HS-27A (cell line): ENCODE measurements around the gene GFI1B.
"Not testable (repeated sequence)": the region's sequence is repeated elsewhere in the genome, so short reads cannot be mapped to it uniquely, and the experiment has no call there.

Experiments used
- DNase-seq: peaks from one replicate; pipeline ENCODE4 v3.0.0-alpha.2; 2012; ENCODE audit warnings: low read depth, missing footprints

The GFI1B gene

GRCh38 chr9:133009906-133010582 lies 31.6 kb downstream of the GFI1B start:
- no peak for DNase-seq

DNA sequence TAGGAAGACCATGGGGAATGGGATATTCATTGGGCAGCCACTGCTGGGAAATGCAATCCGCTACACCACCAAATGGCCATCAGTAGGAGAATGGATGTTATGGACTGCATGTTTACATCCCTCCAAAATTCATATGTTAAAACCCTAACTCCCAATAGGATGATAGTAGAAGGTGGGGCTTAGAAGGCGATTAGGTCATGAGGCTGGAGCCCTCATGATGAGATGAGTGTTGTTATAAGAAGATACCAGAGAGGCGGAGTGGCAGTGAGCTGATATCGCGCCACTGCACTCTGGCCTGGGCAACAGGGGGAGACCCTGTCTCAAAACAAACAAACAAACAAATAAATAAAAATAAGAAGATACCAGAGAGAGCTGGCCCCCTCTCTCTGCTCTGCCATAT lies 36.2 kb downstream of the GFI1B start:
- no peak for DNase-seq

DNA sequence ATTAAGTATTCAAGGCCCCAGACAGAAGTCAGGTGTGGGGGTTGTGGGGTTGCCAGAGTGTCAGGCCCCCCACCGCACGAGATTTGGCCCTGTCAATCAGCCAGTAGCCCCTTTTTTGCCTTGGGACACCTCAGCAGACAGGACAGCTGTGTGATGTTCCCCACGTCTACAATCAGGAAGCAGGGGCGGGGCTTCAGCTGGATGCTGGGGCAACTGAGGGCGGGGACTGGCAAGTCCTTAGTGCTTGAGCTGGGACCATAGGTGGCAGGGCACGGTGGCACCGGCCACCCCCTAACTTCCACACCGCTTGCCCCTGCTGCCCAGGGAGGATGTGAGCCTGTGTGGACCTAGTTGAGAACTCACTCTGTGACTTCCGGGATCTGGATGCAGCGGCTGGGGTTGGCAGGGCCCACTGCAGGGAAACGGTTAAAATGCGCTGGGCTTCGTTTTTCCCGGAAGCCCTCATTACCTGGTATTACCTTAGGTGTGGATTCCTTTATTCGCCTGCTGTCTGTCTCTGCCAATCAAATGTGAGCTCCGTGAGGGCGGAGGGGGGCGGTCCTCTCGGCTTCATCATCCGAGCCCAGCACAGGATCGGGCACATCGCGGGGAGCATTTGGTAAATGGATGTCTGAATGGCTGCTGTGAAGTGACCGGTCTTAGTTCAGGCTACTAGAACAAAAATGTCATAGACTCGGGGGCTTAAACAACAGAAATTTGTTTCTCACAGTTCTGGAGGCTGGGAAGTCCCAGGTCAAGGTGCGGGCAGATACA lies 44.8 kb downstream of the GFI1B start:
- no peak for DNase-seq

DNA sequence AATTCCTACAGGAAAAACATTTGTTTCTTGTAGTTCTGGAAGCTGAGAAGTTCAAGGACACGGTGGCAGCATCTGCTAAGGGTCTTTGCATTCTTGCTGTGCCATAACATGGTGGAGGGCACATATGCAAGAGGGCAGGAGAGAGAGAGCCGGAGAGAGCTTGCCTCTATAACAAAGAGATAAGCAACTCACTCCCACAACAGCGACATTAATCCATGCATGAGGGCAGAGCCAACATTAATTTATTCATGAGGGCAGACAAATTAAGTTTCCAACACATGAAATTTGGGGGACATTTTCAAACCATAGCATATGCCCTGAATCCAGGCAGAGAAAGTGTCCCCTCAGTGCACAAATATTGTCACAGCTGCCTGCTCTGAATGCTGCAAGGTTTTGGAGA lies 47.9 kb downstream of the GFI1B start:
- DNase-seq: no peak

GRCh38 chr9:133027134-133027533 lies 48.6 kb downstream of the GFI1B start:
- DNase-seq: no peak

GRCh38 chr9:133028221-133028620 lies 49.7 kb downstream of the GFI1B start:
- no peak for DNase-seq

GRCh38 chr9:133029994-133030316 lies 51.5 kb downstream of the GFI1B start:
- DNase-seq: no peak

- DNase-seq: peak; percentile 91
Measured at GRCh38 chr9:133030317-133031129, 52.0 kb downstream of the GFI1B start, which contains the start of gene GTF3C5. GTF3C5 (plus strand) TSS chr9:133030997; CDS start chr9:133031012, 15 bp downstream.

GRCh38 chr9:133031130-133031422 lies 52.6 kb downstream of the GFI1B start:
- DNase-seq: no peak

DNA sequence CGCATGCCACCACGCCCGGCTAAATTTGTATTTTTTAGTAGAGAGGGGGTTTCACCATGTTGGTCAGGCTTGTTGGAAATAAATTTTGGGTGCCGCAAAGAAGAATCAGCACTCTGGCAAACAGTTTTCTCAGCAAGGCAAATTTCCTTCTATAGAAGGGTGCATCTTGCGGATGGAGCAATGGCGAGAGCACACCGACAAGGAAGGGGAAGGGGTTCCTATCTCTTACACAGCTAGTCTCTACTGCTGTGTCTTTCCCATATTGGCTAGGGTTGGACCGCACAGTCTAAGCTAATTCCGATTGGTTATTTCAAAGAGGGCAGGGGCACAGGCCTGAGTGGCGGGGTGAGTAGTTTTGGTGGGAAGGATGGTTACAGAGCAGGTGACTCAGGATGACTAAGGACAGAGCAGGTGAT lies 53.0 kb downstream of the GFI1B start:
- DNase-seq: no peak

- no peak for DNase-seq
Measured at GRCh38 chr9:133032171-133032570, 53.7 kb downstream of the GFI1B start.

DNA sequence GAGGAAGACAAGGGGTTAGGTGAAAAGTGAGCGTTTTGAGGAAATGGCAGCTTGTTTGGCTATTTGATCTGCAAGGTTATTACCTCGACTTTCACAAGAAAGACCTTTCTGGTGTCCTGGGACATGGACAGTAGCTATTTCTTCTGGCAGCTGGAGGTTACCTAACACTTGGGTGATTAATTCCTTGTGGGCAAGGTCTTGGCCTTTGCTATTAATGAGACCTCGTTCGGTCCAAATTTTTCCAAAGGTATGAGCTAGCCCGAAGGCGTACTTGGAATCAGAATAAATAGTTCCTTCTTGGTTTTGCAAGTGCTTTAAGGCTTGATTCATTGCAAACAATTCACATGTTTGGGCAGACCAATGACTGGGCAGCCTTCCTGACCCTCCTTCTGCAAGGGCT lies 57.2 kb downstream of the GFI1B start:
- no peak for DNase-seq

GRCh38 chr9:133037775-133038515 lies 59.5 kb downstream of the GFI1B start:
- no peak for DNase-seq

DNA sequence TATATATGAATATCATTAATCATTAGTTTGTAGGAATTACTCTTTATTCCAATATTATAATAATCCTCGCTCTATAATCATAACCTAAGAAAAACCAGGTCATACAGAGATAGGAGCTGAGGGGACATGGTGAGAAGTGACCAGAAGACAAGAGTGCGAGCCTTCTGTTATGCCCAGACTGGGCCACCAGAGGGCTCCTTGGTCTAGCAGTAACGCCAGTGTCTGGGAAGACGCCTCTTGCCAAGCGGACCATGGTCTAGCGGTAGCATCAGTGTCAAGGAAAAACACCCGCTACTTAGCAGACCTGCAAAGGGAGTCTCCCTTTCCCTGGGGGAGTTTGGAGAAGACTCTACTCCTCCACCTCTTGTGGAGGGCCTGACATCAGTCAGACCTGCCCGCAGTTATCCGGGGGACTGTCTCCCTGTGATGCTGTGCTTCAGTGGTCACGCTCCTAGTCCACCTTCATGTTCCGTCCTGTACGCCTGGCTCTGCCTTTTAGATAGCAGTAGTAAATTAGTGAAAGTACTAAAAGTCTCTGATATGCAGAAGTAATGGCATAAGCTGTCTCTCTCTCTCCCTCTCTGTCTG lies 62.5 kb downstream of the GFI1B start:
- DNase-seq: not testable (repeated sequence)
